GM19193 (cell line): ENCODE measurements around the gene FOXO6.

Experiments
- POLR2A ChIP-seq: IDR thresholded peaks from 4 replicates; pipeline ENCODE4 v1.6.1; 2011; ENCODE audit not compliant: insufficient read depth, insufficient read length; ENCODE audit errors: extremely low read depth

The FOXO6 gene

DNA sequence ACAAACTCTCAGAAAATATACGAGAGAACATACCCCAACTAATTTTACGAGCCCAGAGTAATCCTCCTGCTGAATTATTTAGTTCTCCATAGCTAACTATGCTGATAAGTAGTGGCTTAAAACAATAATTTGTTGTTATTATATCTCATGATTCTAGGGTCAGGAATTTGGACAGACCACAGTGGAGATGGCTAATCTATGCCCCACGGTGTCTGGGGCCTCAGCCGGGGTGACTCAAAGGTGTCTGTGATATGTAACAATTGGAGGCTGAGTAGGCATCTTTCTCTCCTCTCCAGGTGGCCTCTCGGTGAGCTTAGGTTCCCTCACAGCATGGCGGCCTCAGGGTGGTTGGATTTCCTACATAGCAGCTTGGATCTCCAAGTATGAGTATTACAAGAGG lies 35.4 kb upstream of the FOXO6 start:
- TF ChIP-seq POLR2A = no peak

- no peak for TF ChIP-seq POLR2A
Observed at GRCh38 chr1:41327383-41327999, 33.7 kb upstream of the FOXO6 start.

GRCh38 chr1:41328001-41328615 lies 33.1 kb upstream of the FOXO6 start:
- no peak for TF ChIP-seq POLR2A

- no peak for TF ChIP-seq POLR2A
Observed at GRCh38 chr1:41328780-41329640, 32.2 kb upstream of the FOXO6 start.

DNA sequence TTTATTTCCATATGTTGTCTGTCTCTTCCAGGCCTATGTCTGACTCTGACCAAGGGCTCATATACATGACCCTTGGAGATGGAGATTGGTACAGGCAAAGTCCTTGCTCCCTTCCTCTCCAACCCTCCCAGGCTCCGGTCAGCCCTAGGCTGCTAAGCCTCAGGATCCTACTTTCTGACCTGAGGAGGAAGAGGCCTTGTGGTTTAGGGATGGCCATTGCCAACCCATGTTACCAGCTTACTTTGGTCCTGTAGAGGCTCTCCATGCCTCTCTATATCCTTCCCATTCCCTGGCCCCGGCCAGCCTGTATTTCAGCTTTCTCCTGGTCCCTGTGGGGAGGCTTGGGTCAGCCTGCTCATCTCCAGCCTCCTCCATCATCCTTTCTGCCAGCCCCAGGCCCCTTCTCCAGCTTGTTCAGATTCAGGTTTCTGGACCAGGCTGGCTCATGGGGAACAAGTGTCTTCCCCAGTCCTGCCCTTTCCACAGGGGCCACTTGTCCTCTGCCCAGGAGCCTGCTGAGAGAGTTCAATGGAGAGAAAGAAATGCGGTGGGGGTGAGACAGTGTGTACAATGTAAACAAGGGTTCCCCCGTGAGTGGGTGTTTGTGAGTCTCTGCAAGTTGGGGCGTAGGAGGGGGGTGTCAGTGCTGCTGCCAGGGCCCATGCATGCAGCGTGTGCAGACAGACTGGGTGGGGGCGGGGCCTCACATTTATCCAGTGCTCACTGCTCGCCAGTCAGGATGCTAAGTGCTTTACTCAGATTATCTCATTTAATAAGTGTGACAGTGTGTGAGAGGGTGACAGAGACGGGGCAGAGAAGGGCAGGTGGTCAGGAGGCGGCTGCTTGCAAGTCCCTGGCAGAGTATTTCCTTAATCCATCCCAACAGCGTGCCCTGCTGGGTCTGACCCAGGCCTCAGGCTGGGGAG lies 31.3 kb upstream of the FOXO6 start:
- no peak for TF ChIP-seq POLR2A

- no peak for TF ChIP-seq POLR2A
Observed at GRCh38 chr1:41330588-41331545, 30.4 kb upstream of the FOXO6 start.

DNA sequence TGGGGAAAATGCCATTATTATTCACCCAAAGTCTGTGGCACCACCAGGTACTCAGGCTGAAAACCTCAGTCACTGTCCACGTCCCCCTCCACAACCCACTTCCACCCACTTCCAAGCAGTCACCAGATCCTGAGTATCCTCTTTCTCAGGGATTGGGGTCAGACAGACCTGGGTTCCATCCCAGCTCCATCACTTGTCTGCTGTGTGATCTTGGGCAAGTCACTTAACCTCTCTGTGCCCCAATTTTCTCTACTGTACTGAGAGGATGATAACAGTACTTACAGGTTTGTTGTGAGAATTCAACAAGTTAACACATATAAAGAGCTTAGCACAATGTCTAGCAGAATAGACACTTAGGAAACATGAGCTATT lies 29.7 kb upstream of the FOXO6 start:
- TF ChIP-seq POLR2A = no peak

- no peak for TF ChIP-seq POLR2A
Observed at GRCh38 chr1:41333146-41333784, 28.0 kb upstream of the FOXO6 start.

DNA sequence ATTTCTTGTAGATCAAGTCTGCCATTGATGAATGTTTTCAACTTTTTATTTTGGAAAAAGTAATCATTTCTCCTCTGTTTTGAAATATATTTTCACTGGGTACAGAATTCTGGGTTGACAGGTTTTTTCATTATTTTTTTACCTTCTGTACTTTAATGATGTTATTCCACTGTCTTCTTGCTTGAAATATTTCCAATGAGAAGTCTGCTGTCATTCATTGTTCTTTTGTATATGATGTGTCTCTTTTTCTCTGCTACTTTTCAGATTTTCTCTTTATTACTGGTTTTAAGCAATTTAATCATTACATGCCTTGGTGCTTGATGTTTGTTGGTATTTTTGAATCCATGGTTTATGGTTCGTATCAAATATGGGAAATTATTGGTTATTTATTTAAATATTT lies 22.4 kb upstream of the FOXO6 start:
- no peak for TF ChIP-seq POLR2A

DNA sequence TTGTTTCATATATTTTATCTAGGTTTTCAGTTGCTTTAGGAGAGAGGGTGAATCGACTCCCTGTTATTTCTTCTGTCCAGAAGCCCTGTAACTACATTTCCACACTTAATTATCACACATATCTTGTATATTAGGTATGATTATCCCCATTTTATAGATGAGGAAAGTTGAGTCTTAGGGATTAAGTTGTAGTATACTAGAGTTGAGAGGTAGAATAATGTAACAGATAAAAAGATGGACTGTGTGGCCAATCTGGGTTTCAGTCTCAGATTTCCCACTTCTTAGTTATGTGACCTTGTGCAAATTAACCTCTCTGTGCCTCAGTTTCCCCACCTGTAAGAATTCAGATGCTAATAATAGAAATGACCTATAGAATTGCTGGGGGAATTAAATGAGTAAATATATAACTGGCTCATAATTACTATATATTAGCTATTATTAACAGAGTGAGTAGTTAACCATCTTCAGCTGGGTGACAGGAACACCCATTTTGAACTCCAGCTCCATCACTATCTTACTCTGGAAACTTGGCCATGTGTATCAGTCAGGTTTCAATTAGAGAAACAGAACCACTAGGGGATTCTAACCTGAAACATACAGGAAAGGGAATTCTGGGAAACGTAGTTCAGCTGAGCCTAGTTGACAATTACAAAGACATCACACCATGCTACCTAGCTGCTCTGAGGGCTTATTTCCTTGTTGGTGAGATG lies 20.4 kb upstream of the FOXO6 start:
- no peak for TF ChIP-seq POLR2A

DNA sequence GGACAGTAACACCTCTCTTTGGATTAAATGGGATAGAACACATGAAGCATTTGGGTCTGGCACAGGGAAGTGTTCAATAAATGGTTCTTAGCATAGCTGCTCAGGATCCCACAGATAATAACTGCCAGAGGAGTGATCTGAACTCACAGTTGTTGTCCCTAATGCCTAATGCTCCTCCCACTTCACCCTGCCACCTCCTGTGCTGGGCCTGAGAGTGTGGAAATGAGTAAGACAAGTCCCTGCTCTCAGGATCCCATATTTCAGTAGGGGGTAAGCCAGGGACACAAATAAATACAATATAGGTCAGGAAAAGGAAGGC lies 19.9 kb upstream of the FOXO6 start:
- TF ChIP-seq POLR2A = no peak

- TF ChIP-seq POLR2A = no peak
Observed at GRCh38 chr1:41341772-41342562, 19.3 kb upstream of the FOXO6 start.
